Forelimb muscle (tissue), 1 donor: ENCODE results near the gene CLNK. TPM values are rescaled to one million over a fixed set of nuclear protein-coding genes. Genes with fewer than 3 reads are reported as not detected.
A peak's percentile ranks its signal among the peaks of the same experiment; 100 is the strongest.

Experiments used
- DNase-seq: peaks from one replicate; pipeline ENCODE4 v3.0.0-alpha.2; 2013; ENCODE audit warnings: low read depth
- polyA plus RNA-seq: library from polyadenylated mRNA; unstranded; fragments of 120-200 nt; gene quantifications from one replicate; pipeline ENCODE4 v1.2.1, GENCODE V29; 2013; ENCODE audit not compliant: insufficient read length

The CLNK gene, protein sequence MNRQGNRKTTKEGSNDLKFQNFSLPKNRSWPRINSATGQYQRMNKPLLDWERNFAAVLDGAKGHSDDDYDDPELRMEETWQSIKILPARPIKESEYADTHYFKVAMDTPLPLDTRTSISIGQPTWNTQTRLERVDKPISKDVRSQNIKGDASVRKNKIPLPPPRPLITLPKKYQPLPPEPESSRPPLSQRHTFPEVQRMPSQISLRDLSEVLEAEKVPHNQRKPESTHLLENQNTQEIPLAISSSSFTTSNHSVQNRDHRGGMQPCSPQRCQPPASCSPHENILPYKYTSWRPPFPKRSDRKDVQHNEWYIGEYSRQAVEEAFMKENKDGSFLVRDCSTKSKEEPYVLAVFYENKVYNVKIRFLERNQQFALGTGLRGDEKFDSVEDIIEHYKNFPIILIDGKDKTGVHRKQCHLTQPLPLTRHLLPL
- polyA plus RNA-seq: 0.34 TPM

DNA sequence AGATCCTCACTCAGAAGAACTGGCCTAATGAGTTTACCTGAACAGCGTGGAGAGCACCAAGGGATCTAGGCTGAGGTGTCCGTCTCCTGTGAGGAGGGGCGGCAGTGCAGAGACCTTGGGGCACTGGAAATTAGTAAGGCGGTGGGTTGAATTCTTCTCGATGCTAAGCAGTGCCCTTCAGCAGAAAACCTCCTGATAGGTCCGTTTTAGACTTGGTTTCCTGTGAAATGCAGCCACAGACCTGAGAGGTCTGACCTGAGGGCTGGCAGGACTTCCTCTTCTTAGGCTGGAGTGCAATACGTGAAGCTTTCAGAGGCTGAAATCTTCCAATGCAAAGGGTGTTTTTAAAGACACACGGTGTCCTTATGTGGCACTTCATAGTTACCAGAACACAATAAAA lies at the start of gene CLNK:
Gene CLNK, minus strand, starts transcription at position 138 of the 400 bp plus-strand sequence. CDS start 16,899 bp downstream, outside the sequence.
- DNase-seq: no peak

DNA sequence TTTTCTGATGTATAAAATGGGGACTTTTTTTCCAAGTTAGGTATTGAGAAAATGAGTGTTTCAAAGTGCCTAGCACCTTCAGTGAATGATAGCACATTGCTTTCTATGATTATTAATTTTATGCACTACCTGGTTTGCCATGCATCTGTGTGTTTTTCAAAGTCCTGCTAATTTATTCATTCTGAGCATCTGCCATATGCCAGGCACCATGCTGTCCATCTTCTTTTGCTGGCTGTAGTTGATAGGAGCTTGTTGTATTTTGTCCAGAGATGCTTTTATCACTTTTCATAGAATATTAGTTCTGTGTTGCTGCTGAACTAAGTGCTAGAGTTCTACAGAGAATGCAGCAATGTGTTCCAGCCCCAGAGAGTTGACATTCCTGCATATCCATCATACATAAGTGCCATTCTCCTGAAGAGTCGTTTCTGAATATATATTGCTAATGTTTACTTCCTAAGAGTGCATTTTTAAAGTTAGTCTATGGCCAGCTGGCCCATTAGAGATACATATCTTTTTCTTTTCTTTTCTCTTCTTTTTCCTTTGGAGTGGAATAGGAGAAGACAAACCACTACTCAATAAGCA lies 49.0 kb upstream of the CLNK start:
- no peak for DNase-seq

DNA sequence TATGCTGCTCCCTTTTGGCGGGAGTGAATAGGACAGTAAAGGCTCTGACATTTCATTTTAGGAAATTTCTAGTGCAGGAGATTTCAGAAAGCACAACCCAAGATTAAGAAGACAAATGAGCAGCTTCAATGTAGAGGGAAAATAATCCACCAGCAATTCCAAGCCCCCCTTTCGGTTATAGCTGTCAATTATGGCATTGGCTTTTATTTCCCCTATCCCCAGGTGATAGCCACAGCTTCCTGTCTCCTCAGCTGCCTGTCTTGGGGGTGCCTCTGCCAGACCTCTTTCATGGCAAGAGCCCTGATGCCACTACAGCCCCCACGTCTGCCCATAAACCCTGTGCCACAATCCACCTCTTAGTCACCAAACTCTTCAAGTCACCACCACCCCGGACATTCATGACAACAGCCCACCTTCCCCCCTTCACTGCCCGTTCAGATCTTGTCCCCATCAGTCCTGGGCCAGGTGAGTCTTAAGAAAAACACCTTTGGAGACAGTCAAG lies 48.4 kb upstream of the CLNK start:
- no peak for DNase-seq

DNA sequence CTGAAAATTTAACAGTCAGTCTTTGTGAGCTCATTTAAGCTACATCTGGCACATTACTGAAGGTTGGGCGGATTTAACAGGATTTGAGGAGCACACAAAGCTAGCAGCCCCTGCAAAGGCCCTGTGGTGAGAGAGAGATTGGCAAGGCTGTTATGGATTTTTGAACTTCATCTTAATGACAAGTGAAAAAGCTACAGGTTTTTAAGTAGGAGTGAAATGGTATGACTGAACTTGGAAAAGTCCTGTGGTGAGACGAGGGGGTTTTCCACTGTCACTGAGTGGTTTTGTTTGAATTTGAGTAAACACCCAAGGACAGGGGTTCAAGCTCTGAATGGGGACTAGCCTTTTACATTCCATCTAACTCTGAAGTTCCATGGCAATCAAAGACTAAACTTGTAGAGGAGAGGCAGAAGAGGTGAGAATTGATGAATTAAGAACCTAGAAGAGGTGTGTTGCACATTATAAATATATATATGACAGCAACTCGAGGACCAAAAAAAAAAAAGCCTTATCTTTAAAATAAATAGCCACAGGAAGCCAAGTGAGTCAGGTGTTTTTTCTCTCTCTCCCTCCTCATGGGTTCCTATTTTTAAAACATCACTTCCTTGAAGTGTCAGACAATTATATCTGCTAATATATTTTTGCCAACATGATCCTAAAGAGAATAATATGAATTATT lies 47.8 kb upstream of the CLNK start:
- no peak for DNase-seq

DNA sequence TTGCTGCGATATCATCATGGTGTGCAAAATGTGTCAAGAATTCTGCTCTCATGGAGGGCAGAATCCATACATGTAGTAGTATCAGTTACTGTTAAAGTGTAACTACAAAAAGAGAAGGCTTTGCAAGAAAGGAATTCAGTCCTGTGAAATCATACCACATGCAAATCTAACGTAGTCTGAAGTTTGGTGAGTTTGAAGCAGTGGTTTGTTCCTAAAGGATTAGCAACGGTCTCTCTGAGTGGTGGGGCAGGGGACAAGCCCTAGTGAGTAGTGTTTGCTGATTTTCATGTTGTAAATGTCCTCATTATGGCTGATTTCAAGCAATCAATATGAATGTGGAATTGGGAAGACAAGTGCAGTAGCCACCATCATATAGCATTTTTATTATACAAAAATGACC lies 47.1 kb upstream of the CLNK start:
- no peak for DNase-seq

DNA sequence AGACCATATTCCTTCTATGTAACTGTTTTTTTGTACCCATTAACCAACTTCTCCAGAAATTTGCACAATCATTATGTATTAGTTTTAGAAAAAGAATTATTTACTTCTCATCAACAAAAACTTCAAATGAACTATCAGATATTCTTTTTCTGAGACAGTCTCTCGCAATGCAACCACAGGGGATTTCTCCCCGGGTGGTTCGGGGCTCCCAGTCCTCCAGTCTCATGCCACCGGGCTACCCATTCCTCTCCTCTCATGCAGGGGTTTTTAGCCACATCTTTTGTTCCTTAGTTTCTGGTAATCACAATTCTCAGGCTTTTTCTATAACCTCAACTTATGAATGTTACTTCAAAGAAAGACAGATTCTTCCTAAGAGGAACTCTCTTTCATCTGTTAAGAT lies 46.6 kb upstream of the CLNK start:
- DNase-seq: no peak

DNA sequence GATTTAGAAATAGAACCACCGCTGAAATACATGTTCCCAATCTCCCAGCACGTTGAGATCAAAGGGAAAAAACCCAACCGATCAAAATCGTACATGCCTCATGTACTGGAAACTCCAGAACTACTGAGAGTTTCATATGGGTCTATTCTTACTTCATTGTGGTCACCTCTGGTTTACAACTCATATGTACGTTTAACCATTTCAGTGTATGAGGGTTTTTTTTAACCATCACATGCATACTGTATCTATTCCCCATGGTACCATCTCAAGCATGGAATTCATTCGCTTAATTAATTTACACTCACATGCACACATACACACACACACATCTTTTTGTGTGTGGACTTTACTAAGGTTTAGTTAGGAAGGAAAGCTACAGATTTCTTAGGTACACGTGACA lies 46.0 kb upstream of the CLNK start:
- DNase-seq: no peak

DNA sequence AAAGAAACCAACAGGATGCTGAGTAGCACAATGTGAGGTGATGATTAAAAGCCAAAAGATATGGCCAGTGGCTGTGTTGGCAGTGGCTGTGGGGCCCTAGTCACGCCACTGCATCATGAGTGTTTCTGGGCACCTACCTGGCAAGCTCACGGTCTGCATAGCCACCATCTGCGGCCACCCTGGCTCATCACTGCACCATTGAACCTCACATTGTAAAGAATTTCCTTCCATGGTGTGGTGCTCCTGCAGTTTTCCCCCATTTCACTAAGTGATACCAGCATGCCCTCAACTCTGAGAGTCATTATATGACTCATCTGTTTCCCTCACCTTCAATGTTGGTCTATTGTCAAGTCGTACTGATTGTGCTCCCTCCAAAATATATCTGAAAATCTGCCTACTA lies 45.5 kb upstream of the CLNK start:
- no peak for DNase-seq

DNA sequence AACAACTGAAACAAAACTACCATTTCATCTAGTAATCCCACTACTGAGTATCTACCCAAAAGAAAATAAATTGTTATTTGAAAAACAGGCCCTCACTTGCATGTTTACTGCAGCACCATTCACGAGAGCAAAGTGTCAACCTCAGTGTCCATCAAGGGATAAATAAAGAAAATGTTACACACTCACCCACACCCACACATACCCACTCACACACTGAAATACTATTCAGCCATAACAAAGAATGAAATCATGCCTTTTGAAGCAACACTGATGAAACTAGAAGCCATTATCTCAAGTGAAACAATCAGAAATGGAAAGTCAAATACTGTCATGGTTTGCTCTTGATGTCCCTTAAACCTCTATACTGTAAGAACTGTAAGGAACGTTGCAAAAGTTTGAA lies 44.8 kb upstream of the CLNK start:
- no peak for DNase-seq

DNA sequence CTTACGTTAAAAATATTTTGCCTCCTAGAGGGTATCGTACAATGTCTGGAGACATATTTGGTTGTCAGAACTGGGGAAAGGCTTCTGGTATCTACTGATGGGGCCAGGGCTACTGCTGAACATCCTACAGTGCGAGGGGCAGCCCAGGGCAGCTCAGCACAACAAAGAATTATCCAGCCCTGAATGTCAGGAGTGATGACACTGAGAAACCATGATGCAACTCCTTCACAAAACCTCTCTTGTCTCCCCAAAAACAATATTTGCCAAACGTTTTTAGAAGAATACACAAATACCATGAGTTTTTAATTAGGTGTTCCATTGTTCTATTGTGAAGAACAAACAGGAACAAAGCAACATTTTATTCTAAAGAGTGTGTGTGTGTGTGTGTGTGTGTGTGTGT lies 43.4 kb upstream of the CLNK start:
- no peak for DNase-seq

DNA sequence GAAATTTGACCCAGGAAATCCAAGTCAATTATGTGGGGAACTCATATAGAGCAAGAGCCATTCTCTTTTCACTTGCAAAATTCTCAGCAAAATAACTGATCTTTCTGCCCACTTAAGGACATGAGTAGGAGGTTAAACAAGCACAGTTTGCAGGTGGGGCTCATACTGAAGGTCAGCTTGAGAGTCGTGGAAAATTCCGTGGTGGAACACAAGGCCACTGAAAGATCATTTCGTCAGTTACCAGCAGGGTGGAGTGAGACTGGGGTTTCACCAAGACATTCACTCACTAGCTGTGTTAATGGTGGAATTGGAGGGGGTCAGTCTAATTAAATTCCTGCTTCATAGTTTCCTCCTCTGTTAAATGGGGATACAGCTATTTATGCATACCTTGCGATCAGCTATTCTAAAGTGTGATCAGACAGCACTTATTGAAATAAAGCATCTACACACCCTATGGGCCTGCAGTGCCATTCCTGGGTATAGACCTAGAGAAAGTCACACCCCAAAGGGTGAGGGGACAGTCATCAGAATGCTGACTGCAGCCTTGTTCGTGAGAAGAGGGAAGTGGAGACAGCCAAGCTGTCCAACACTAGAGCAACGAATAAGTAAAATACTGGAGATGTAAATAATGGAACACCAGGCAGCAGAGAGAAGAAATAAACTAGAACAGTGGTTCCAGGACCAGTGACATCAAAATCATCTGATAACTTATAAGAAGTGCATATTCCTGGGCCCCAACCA lies 42.7 kb upstream of the CLNK start:
- DNase-seq: no peak

DNA sequence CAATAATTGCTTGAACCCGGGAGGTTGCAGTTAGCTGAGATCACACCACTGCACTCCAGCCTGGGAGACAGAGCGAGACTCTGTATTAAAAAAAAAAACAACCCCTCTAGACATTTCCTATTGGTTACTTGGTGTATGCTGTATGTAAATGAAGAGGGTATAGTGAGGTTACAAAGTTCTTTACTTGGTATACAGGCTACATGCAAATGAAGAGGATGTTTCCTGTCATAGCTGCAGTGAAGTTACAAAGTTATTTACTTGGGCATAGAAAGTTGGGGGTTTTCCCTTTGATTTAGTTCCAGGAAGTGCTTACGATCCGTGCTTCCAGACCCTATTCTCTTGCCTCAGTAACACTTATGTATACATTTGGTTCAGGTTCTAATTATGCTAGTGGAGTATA lies 38.4 kb upstream of the CLNK start:
- DNase-seq: no peak

DNA sequence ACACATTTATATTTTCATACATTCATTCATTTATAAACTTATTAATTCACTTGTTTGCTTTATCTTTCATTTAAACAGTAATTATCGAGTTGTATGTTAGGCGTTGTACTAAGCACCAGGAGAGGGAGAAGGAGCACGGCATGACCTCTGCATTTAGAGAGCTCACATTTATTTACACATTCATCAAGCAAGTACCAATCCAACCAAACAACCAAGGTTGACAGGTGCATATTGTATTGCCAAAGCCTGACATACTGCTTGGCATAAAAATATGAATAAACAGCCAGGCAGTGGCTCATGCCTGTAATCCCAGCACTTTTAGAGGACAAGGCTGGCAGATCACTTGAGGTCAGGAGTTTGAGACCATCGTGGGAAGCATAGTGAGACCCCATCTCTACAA lies 37.0 kb upstream of the CLNK start:
- DNase-seq: no peak

DNA sequence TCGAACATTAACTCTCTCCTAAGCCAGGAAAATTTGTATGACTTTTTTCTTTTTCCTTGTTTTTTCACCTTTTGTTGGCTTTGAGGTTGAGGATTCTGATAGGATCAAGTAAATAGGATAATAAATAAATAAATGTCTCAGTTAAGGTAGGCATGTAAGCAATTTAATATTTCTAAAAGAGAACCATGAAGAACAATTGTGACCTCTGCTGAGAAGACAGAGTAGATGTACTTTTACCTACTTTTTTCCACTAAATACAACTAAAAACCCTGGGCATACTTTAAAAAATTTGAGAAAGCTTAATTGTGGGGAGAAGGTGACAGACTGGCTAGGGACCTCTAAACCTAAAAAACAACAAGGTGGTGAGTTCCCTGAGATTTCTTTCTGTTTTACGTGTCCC lies 31.6 kb upstream of the CLNK start:
- DNase-seq: no peak

DNA sequence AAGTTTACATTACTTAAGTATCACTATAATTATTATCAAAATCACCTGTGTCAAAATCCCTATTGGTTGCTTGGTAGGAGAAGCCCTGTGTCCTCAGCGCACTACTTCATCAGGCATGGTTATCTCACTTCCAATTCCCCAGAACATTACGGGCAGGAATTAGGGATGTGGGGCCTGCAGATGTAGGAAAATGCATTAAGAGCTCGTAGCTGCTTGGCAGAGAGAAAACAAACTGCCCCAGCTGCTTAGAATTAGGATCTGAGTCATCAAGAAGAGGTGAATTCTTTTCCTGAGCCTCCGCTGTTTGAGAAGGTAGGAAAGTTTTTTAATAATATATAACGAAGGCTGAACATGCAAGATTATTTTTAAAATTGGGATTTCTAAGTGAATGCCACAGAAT lies 31.1 kb upstream of the CLNK start:
- peak; percentile 6 for DNase-seq

DNA sequence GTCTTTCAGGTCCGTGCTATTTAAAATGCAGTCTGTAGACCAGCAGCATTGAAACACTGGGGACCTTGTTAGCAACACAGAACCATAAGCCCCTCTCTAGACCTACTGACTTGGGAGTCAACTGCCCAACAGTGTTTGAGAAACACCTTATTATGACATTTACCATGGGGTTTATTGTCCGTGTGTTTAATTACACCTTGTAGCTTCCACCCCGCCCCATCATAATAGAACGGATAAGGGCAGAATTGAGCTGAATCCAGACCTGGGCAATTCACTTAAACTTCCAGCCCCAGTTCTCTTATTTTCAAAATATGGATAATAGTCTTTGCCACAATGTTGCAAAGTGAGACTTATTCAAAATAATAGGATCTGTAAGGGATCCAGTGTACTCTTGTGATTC lies 30.6 kb upstream of the CLNK start:
- no peak for DNase-seq

DNA sequence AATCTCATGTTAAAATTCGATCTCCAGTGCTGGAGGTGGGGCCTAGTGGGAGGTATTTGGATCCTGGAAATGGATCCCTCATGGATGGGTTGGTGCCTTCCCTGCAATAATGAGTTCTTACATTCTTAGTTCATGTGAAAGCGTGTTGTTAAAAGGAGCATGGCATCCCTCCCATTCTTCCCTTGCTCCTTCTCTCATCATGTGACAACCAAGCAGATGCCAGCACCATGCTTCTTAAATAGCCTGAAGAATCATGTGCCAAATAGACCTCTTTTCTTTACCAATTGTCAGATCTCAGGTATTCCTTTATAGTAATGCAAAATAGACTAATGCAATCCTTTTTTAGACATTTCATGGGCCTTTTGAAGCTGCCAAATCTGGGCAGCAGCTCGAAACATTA lies 29.0 kb upstream of the CLNK start:
- no peak for DNase-seq

DNA sequence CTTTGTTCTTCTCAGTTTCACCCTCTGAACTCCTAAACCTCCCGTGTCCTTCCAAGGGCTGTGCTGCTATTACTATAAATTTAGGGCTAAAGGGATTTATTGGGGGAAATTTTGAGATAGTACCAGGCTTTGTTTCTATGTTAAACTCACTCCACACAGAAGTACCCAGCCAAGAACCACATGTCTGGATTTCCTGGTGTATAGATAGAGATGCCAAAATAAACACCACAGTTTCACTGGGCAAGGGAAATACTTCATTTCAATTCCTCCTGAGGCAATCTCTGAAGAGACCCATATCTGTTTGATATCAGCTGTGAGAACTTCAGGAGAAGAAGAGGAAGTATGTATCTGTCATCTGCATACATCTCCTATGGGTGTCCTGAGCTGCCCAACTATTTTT lies 21.7 kb upstream of the CLNK start:
- DNase-seq: no peak

DNA sequence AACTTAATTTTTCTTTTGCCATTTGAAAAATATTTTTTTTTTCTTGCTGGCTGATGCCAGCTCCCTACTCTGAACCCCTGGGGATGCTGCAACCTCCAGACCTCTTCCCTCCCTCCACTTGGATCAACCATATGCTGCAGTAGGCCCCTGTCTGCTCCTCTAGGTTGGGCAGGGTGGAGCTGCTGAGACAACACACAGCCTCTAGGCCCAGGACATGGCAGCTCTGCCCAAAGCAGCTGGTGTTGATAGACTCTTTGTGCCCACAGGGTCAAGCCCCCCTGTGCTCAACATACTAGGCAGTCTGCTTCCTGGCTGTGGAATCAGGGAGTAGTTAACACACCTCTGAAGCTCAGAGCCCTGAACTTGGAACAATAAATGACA lies 19.9 kb upstream of the CLNK start:
- DNase-seq: no peak

DNA sequence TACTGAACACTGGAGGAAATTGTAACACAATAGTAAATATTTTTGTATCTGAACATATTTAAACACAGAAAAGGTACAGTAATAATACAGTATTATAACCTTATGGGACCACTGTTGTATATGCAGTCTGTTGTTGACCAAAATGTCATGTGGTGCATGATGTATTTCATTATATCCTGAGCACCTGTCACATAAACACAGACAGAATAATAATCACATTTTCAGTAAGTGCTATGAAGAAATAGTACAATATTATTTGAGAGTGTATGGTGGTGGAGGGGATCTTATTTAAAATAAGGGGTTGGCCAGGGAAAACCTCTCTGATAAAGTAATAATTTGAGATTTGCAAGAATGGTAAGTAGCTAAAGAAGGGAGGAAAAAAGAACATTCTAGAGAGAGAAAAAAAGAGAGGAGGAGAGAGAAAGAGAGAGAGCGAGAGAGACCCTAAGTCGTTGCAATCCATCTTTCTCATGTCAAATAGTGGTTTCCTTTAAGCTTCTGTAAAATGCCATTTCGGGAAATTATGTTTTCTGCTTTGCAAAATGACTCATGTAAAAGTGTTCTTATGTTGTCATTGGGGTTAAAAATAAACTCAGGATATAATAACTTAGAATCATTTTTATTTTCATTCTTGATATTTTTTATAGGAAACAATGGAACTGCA lies 19.3 kb upstream of the CLNK start:
- DNase-seq: no peak

DNA sequence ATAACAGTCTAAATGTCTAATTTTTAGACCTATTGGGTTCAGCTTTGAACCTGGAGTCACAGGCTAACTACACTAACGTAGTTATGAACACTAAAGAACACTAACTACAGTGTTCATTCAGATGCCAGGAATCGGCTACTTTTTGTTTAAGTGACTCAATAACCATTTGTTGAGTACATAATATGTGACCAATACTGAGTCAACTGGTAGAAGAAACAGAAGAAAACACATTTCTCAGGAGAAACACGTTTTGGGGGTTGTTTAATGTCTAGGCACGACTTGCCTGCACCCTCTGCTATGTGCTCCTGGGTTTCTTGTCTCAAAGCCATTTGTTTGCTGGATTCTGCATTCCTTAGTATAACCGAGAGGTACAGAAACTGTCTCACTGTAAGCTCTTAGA lies 18.6 kb upstream of the CLNK start:
- DNase-seq: no peak
